Measurements from ENCODE around the gene C9orf78. TPM values are rescaled to one million over a fixed set of nuclear protein-coding genes. Genes with fewer than 3 reads are reported as not detected.

C9orf78 gene
- total and polyA plus RNA-seq, 2 of the 8 experiments (the other 6 are each of a cell fraction or from before 2014, with no cell fraction given): 17.4 to 40.6 TPM

DNA sequence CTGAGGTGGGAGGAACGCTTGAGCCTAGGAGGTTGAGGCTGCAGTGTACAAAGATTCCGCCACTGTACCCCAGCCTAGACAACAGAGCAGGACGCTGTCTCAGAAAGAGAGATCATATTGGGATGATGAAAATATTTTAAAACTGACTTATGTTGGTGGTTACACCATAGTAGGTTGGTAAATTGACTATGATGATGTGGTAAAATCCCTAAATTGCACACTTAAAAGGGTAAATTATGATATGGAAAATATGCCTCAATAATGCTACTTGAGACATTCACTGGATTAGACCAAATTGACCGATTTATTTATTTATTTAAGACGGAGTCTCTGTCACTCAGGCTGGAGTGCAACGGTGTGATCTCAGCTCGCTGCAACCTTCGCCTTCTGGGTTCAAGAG, 53.9 kb downstream of the C9orf78 start:
- H2BK12ac ChIP-seq (ENCODE audit: low read depth, low read length): no peak overlapping the region
- no peak for DNase-seq (ENCODE audit: low read depth in 1 of 2, low spot score in 2 of 2)
- H4K5ac ChIP-seq (ENCODE audit: insufficient read length, low read depth, low read length): no peak overlapping the region
- ChIA-PET POLR2A (ENCODE audit: partially characterized antibody) (interaction anchor here (0.7 kb wide), 1 partner anchor 55 kb away, joined by 3 read pairs; no protein-coding TSS in a partner anchor), CTCF (ENCODE audit: partially characterized antibody) (interaction anchor here (1.0 to 12.8 kb wide), 13 partner anchors 8 to 138 kb away, joined by 3 to 250 read pairs (median 9); no protein-coding TSS in a partner anchor)
- H3K9me3 ChIP-seq (ENCODE audit: insufficient read depth in 2 of 2, low read depth in 1 of 2, low read length in 1 of 2): no peaks in the 10 kb centered on the region
- H4K8ac ChIP-seq (ENCODE audit: extremely low read depth, insufficient read depth, low read length): no peak overlapping the region
- no peak overlapping the region for H3K14ac ChIP-seq (ENCODE audit: insufficient read length)
- no peaks in the 10 kb centered on the region for H3K79me1 ChIP-seq (ENCODE audit: low read depth, low read length)
- H4K91ac ChIP-seq (replicated peaks; ENCODE audit: insufficient read length, low read length): no peak overlapping the region
- H3K27ac ChIP-seq (ENCODE audit: low read depth, low read length): no peak overlapping the region
- H3K23me2 ChIP-seq (ENCODE audit: low read depth, low read length): no peaks in the 10 kb centered on the region
- H4K20me1 ChIP-seq (replicated peaks in 1 of 2; ENCODE audit: control insufficient read depth in 1 of 2, insufficient read depth in 2 of 2, low read length in 2 of 2): no peaks in the 10 kb centered on the region
- H2BK15ac ChIP-seq (ENCODE audit: low read length): no peak overlapping the region
- no peak overlapping the region for H2AFZ ChIP-seq (ENCODE audit: low read length)
- H3K9ac ChIP-seq (replicated peaks in 1 of 4; ENCODE audit: extremely low read depth in 1 of 4, low read depth in 3 of 4, low read length in 3 of 4): no peak overlapping the region
- H3K18ac ChIP-seq (ENCODE audit: extremely low read depth, low read length): no peak overlapping the region
- FAIRE-seq: no peak
- no peak overlapping the region for H3K23ac ChIP-seq (ENCODE audit: insufficient read length)
- no peak overlapping the region for H2BK5ac ChIP-seq (ENCODE audit: low read depth, low read length)
- no peak overlapping the region for H3K4me2 ChIP-seq (ENCODE audit: insufficient read depth in 1 of 2, low read depth in 2 of 2, low read length in 2 of 2)
- no peak overlapping the region for H2AK5ac ChIP-seq (ENCODE audit: low read depth, low read length)
- peaks cover 0 to 3% (median 0%) of the 10 kb centered on the region in 4 experiments; a peak in 2 of 7 replicates for H3K4me1 ChIP-seq (replicated peaks in 1 of 4; ENCODE audit: control insufficient read depth in 3 of 4, insufficient read depth in 4 of 4, low read length in 3 of 4)
- H2BK20ac ChIP-seq (ENCODE audit: low read length): no peak overlapping the region
- H3K79me2 ChIP-seq (ENCODE audit: control insufficient read depth in 1 of 2, insufficient read depth in 2 of 2, low read length in 2 of 2): no peaks in the 10 kb centered on the region
- H2BK120ac ChIP-seq (replicated peaks; ENCODE audit: low read depth, low read length): no peak overlapping the region
- H3K4ac ChIP-seq (replicated peaks; ENCODE audit: insufficient read length, low read depth, low read length): no peak overlapping the region
- H3K36me3 ChIP-seq (ENCODE audit: control insufficient read depth in 2 of 4, insufficient read depth in 4 of 4, low read length in 3 of 4): no peaks in the 10 kb centered on the region
- 90% methylated on average over 8 of the region's 8 CpGs; no CpG with 5 or more reads in 1 of the 2 experiments for WGBS, 2 experiments (ENCODE audit: extremely low coverage in 1 of 2, insufficient coverage in 1 of 2, insufficient read length in 1 of 2, insufficient replicate concordance in 2 of 2, low coverage in 1 of 2, low lambda C conversion rate in 2 of 2, missing lambda C conversion rate in 1 of 2)
- H3K56ac ChIP-seq (replicated peaks; ENCODE audit: insufficient read length, low read depth, low read length): no peak overlapping the region
- H3K27me3 ChIP-seq (replicated peaks in 1 of 4; ENCODE audit: control insufficient read depth in 3 of 4, extremely low read depth in 1 of 4, insufficient read depth in 3 of 4, low read length in 3 of 4): no peaks in the 10 kb centered on the region
- no peak overlapping the region for H3K4me3 ChIP-seq (ENCODE audit: extremely low read depth in 1 of 4, insufficient read depth in 2 of 4, low read depth in 3 of 4, low read length in 4 of 4)
- no peak for TF ChIP-seq MAFK (IDR thresholded peaks at IDR 0.05; ENCODE audit: low read depth, low read length)
- no peak for TF ChIP-seq CBX8 (IDR thresholded peaks at IDR 0.05; ENCODE audit: borderline replicate concordance, low read depth, low read length)
- no peak for TF ChIP-seq SP1 (IDR thresholded peaks at IDR 0.05; ENCODE audit: low read depth, low read length)
- no peak for TF ChIP-seq CHD1 (IDR thresholded peaks at IDR 0.05; ENCODE audit: low read depth, low read length)
- TF ChIP-seq FOSL1 (IDR thresholded peaks at IDR 0.05; ENCODE audit: insufficient read depth, low read depth, low read length): no peak
- TF ChIP-seq BRCA1 (IDR thresholded peaks at IDR 0.05; ENCODE audit: low read depth, low read length): no peak
- TF ChIP-seq RAD21 (IDR thresholded peaks at IDR 0.05 in 1 of 2, conservative IDR thresholded peaks at IDR 0.05 in 1 of 2; ENCODE audit: low read depth in 2 of 2, low read length in 2 of 2): no peak
- no peak for TF ChIP-seq RFX5 (IDR thresholded peaks at IDR 0.05; ENCODE audit: borderline replicate concordance, low read depth, low read length)
- TF ChIP-seq, protein P1, sequence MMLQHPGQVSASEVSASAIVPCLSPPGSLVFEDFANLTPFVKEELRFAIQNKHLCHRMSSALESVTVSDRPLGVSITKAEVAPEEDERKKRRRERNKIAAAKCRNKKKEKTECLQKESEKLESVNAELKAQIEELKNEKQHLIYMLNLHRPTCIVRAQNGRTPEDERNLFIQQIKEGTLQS (IDR thresholded peaks at IDR 0.05; ENCODE audit: insufficient read depth, low read depth, low read length): no peak
- TF ChIP-seq SRF (IDR thresholded peaks at IDR 0.05; ENCODE audit: low read depth, low read length): no peak
- no peak for TF ChIP-seq SP2 (IDR thresholded peaks at IDR 0.05; ENCODE audit: low read length)
- TF ChIP-seq KDM5A (IDR thresholded peaks at IDR 0.05; ENCODE audit: low read length): no peak
- TF ChIP-seq, protein P2, sequence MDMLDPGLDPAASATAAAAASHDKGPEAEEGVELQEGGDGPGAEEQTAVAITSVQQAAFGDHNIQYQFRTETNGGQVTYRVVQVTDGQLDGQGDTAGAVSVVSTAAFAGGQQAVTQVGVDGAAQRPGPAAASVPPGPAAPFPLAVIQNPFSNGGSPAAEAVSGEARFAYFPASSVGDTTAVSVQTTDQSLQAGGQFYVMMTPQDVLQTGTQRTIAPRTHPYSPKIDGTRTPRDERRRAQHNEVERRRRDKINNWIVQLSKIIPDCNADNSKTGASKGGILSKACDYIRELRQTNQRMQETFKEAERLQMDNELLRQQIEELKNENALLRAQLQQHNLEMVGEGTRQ (IDR thresholded peaks at IDR 0.05; ENCODE audit: low read length): no peak
